Measurements from ENCODE around the gene SPEF2. TPM values are rescaled to one million over a fixed set of nuclear protein-coding genes. Genes with fewer than 3 reads are reported as not detected.

The SPEF2 gene
- total and polyA plus RNA-seq, 12 donors = 3.3 to 19.7 (median 7.9) TPM

- no peak overlapping the region for H3K4me3 ChIP-seq
- WGBS, 4 donors = 89 to 95% (median 90%) methylated on average over 5 of the region's 5 CpGs
- DNase-seq = no peak
- no peaks in the 10 kb centered on the region for H3K27me3 ChIP-seq
- no peaks in the 10 kb centered on the region for H3K9me3 ChIP-seq (replicated peaks in 1 of 3)
- intact Hi-C loops (cut with DNase I) = no loop called here
- TF ChIP-seq POLR2A (IDR thresholded peaks at IDR 0.05) = no peak
- TF ChIP-seq, protein P1, sequence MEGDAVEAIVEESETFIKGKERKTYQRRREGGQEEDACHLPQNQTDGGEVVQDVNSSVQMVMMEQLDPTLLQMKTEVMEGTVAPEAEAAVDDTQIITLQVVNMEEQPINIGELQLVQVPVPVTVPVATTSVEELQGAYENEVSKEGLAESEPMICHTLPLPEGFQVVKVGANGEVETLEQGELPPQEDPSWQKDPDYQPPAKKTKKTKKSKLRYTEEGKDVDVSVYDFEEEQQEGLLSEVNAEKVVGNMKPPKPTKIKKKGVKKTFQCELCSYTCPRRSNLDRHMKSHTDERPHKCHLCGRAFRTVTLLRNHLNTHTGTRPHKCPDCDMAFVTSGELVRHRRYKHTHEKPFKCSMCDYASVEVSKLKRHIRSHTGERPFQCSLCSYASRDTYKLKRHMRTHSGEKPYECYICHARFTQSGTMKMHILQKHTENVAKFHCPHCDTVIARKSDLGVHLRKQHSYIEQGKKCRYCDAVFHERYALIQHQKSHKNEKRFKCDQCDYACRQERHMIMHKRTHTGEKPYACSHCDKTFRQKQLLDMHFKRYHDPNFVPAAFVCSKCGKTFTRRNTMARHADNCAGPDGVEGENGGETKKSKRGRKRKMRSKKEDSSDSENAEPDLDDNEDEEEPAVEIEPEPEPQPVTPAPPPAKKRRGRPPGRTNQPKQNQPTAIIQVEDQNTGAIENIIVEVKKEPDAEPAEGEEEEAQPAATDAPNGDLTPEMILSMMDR (IDR thresholded peaks at IDR 0.05) = no peak
- no peaks in the 10 kb centered on the region for H3K4me1 ChIP-seq (replicated peaks in 1 of 2)
- H3K27ac ChIP-seq = no peak overlapping the region
- H3K36me3 ChIP-seq (replicated peaks in 1 of 2) = no peaks in the 10 kb centered on the region
Observed at GRCh38 chr5:35677878-35678277, 60.2 kb downstream of the SPEF2 start.

GRCh38 chr5:35678661-35679060 is 61.0 kb downstream of the SPEF2 start:
- H3K27ac ChIP-seq = no peak overlapping the region
- no peak overlapping the region for H3K4me3 ChIP-seq
- no peaks in the 10 kb centered on the region for H3K36me3 ChIP-seq (replicated peaks in 1 of 2)
- no peak for DNase-seq
- no peaks in the 10 kb centered on the region for H3K9me3 ChIP-seq (replicated peaks in 1 of 3)
- TF ChIP-seq POLR2A (IDR thresholded peaks at IDR 0.05) = no peak
- TF ChIP-seq, protein P1 (IDR thresholded peaks at IDR 0.05) = no peak
- 86 to 89% (median 88%) methylated on average over 3 of the region's 3 CpGs for WGBS, 4 donors
- no peaks in the 10 kb centered on the region for H3K4me1 ChIP-seq (replicated peaks in 1 of 2)
- H3K27me3 ChIP-seq = no peaks in the 10 kb centered on the region
- intact Hi-C loops (cut with DNase I) = no loop called here

DNA sequence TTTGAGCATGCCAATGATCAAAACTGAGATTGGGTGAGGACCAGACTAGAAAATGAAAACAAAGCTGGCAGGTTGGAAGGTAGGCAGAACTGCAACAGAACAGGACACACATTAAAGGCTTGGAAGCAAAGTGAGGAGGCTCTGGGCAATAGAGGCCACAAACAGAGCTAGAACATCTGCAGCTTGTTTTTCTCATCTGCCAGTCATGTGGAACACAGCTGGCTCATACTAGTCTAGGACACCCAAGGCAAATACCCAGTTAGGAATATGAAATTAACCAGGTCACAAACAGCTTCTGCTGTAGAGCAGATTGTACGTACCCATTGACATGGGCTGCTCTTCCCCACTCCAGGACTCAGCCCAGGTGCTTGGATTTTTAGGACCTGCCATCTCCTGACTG is 61.7 kb downstream of the SPEF2 start:
- Histone ChIP-seq H3K4me1 (replicated peaks in 1 of 2) (no peaks in the 10 kb centered on the region), H3K27ac (peak overlapping the region in 1 of 5 donors; percentile 42), H3K9me3 (replicated peaks in 1 of 3) (no peaks in the 10 kb centered on the region), H3K27me3 (no peaks in the 10 kb centered on the region), H3K4me3 (no peak overlapping the region), H3K36me3 (replicated peaks in 1 of 2) (no peaks in the 10 kb centered on the region)
- intact Hi-C loops (cut with DNase I) = no loop called here
- no peak for DNase-seq
- TF ChIP-seq, protein P1 (IDR thresholded peaks at IDR 0.05) = no peak
- no peak for TF ChIP-seq POLR2A (IDR thresholded peaks at IDR 0.05)
- WGBS, 4 donors = 81 to 94% (median 90%) methylated on average over 1 of the region's 1 CpG; no CpG with 5 or more reads in 1 of the 4 donors

GRCh38 chr5:35681911-35682310 is 64.2 kb downstream of the SPEF2 start:
- no peak overlapping the region for H3K27ac ChIP-seq
- no peaks in the 10 kb centered on the region for H3K36me3 ChIP-seq (replicated peaks in 1 of 2)
- 78 to 88% (median 85%) methylated on average over 1 of the region's 1 CpG for WGBS, 4 donors
- no peaks in the 10 kb centered on the region for H3K27me3 ChIP-seq
- no peak for TF ChIP-seq POLR2A (IDR thresholded peaks at IDR 0.05)
- TF ChIP-seq, protein P1 (IDR thresholded peaks at IDR 0.05) = no peak
- H3K4me3 ChIP-seq = no peak overlapping the region
- DNase-seq = no peak
- intact Hi-C loops (cut with DNase I) = no loop called here
- no peaks in the 10 kb centered on the region for H3K9me3 ChIP-seq (replicated peaks in 1 of 3)
- no peaks in the 10 kb centered on the region for H3K4me1 ChIP-seq (replicated peaks in 1 of 2)
